Neural cell (in vitro differentiated cells): ENCODE results near the gene GALNT14. TPM values are rescaled to one million over a fixed set of nuclear protein-coding genes. Genes with fewer than 3 reads are reported as not detected.

Source experiments
- H2AFZ ChIP-seq: fragments of 200-600, 300-800 bp; sonication (generic), shearing (Covaris generic); 2 replicates; pipeline ENCODE4 v1.6.0; 2014; ENCODE audit warnings: low read depth, mild to moderate bottlenecking, antibody characterized with exemption, low read length, moderate library complexity
- H3F3A ChIP-seq: fragments of 200-600 bp; shearing (Covaris generic); 2 replicates; pipeline ENCODE4 v1.6.1; 2016; ENCODE audit warnings: mild to moderate bottlenecking, moderate library complexity, mixed read lengths, antibody characterized with exemption, low read length; ENCODE audit not compliant: insufficient read depth, poor library complexity, severe bottlenecking
- H3K27ac ChIP-seq: fragments of 200-600, 300-800 bp; sonication (generic), shearing (Covaris generic); 2 replicates; pipeline ENCODE4 v1.5.1; 2014; ENCODE audit warnings: mild to moderate bottlenecking, low read length, moderate library complexity
- H3K27me3 ChIP-seq: fragments of 300-800, 200-600 bp; sonication (generic), shearing (Covaris generic); 2 replicates; pipeline ENCODE4 v1.6.0; 2014; ENCODE audit warnings: mild to moderate bottlenecking, low read depth, low read length, moderate library complexity; ENCODE audit not compliant: insufficient read depth
- H3K36me3 ChIP-seq: fragments of 300-800, 200-600 bp; sonication (generic), shearing (Covaris generic); 2 replicates; pipeline ENCODE4 v1.5.1; 2014; ENCODE audit warnings: mild to moderate bottlenecking, antibody characterized with exemption, low read length, moderate library complexity; ENCODE audit not compliant: insufficient read depth
- H3K4me2 ChIP-seq: fragments of 300-800, 200-600 bp; sonication (generic), shearing (Covaris generic); 2 replicates; pipeline ENCODE4 v1.6.0; 2014; ENCODE audit warnings: mild to moderate bottlenecking, low read length
- H3K4me3 ChIP-seq: fragments of 300-800, 200-600 bp; sonication (generic), shearing (Covaris generic); 2 replicates; pipeline ENCODE4 v1.5.1; 2014; ENCODE audit warnings: mild to moderate bottlenecking, low read length, moderate library complexity
- H3K79me2 ChIP-seq: fragments of 200-600 bp; shearing (Covaris generic); replicated peaks from 2 replicates; pipeline ENCODE4 v1.6.0; 2014; ENCODE audit warnings: mild to moderate bottlenecking, low read length, moderate library complexity; ENCODE audit not compliant: insufficient read depth
- H3K9ac ChIP-seq: fragments of 300-800, 200-600 bp; sonication (generic), shearing (Covaris generic); 2 replicates; pipeline ENCODE4 v1.6.1; 2016; ENCODE audit warnings: mild to moderate bottlenecking, low read length, mixed read lengths
- H3K9me2 ChIP-seq: fragments of 200-600 bp; shearing (Covaris generic); 2 replicates; pipeline ENCODE4 v1.6.1; 2016; ENCODE audit warnings: mild to moderate bottlenecking, low read length, mixed read lengths; ENCODE audit not compliant: insufficient read depth
- H3K9me3 ChIP-seq: fragments of 200-600, 300-800 bp; sonication (generic), shearing (Covaris generic); 2 replicates; pipeline ENCODE4 v1.6.1; 2016; ENCODE audit warnings: mild to moderate bottlenecking, mixed run types, low read length, moderate library complexity, mixed read lengths
- H4K20me1 ChIP-seq: fragments of 200-600 bp; shearing (Covaris generic); 2 replicates; pipeline ENCODE4 v1.6.1; 2016; ENCODE audit warnings: mild to moderate bottlenecking, mixed run types; ENCODE audit not compliant: insufficient read depth
- CTCF ChIP-seq: fragments of 450-650 bp; IDR thresholded peaks from 2 replicates; pipeline ENCODE4 v1.5.1; 2014; ENCODE audit warnings: antibody characterized with exemption, mild to moderate bottlenecking, moderate library complexity; ENCODE audit not compliant: poor library complexity, severe bottlenecking
- EP300 ChIP-seq: fragments of 450-650 bp; conservative IDR thresholded peaks from 2 replicates; pipeline ENCODE4 v1.6.1; 2014; ENCODE audit warnings: antibody characterized with exemption, mild to moderate bottlenecking, moderate library complexity; ENCODE audit not compliant: poor library complexity, severe bottlenecking
- EZH2 ChIP-seq: fragments of 200-600, 300-800 bp; shearing (Covaris generic), sonication (generic); IDR thresholded peaks from 2 replicates; pipeline ENCODE4 v1.6.1; 2014; ENCODE audit warnings: antibody characterized with exemption, low read length, borderline replicate concordance, mild to moderate bottlenecking; ENCODE audit not compliant: insufficient read depth, poor library complexity, severe bottlenecking
- MXI1 ChIP-seq: fragments of 450-650 bp; conservative IDR thresholded peaks from 2 replicates; pipeline ENCODE4 v1.6.1; 2014; ENCODE audit warnings: antibody characterized with exemption, mild to moderate bottlenecking; ENCODE audit not compliant: poor library complexity, severe bottlenecking
- POLR2AphosphoS5 ChIP-seq: IDR thresholded peaks from 2 replicates; pipeline ENCODE4 v1.6.1; 2012
- RAD21 ChIP-seq: fragments of 450-650 bp; conservative IDR thresholded peaks from 2 replicates; pipeline ENCODE4 v1.6.1; 2014; ENCODE audit warnings: antibody characterized with exemption, mild to moderate bottlenecking, moderate library complexity
- REST ChIP-seq: IDR thresholded peaks from 2 replicates; pipeline ENCODE4 v1.6.1; 2012; ENCODE audit warnings: borderline replicate concordance
- SMC3 ChIP-seq: fragments of 450-650 bp; conservative IDR thresholded peaks from 2 replicates; pipeline ENCODE4 v1.6.1; 2014; ENCODE audit warnings: antibody characterized with exemption, mild to moderate bottlenecking, moderate library complexity; ENCODE audit not compliant: poor library complexity
- TAF1 ChIP-seq: IDR thresholded peaks from 2 replicates; pipeline ENCODE4 v1.6.1; 2012; ENCODE audit warnings: low read depth
- polyA plus RNA-seq: library from polyadenylated mRNA; depleted of rRNA; stranded (reverse); fragments of >200 nt; gene quantifications from 2 replicates; pipeline ENCODE4 v1.2.3, GENCODE V29; 2014

Gene GALNT14
- polyA plus RNA-seq, 1 donor from 2014 or later = 15.9 TPM

- Histone ChIP-seq H3K9me2 (no peaks in the 10 kb centered on the region), H3K9me3 (no peaks in the 10 kb centered on the region), H3K4me3 (no peak overlapping the region), H3K27ac (no peak overlapping the region), H3K36me3 (no peaks in the 10 kb centered on the region), H2AFZ (no peak overlapping the region), H3K9ac (no peak overlapping the region), H3K79me2 (no peaks in the 10 kb centered on the region), H3K4me2 (no peak overlapping the region), H4K20me1 (no peaks in the 10 kb centered on the region), H3K27me3 (no peaks in the 10 kb centered on the region), H3F3A (no peaks in the 10 kb centered on the region)
- TF ChIP-seq RAD21 = no peak
- TF ChIP-seq MXI1 = no peak
- no peak for TF ChIP-seq SMC3
- TF ChIP-seq POLR2AphosphoS5 = no peak
- TF ChIP-seq EZH2 = no peak
- no peak for TF ChIP-seq TAF1
- TF ChIP-seq CTCF = no peak
Measured at GRCh38 chr2:30912056-30912455, 226.2 kb downstream of the GALNT14 start.

GRCh38 chr2:30911327-30911726 lies 226.9 kb downstream of the GALNT14 start:
- H3K9me3 ChIP-seq = no peaks in the 10 kb centered on the region
- no peaks in the 10 kb centered on the region for H3K9me2 ChIP-seq
- H3F3A ChIP-seq = no peaks in the 10 kb centered on the region
- no peak overlapping the region for H2AFZ ChIP-seq
- H3K79me2 ChIP-seq = no peaks in the 10 kb centered on the region
- H3K27me3 ChIP-seq = no peaks in the 10 kb centered on the region
- H3K9ac ChIP-seq = no peak overlapping the region
- H3K4me2 ChIP-seq = no peak overlapping the region
- TF ChIP-seq SMC3 (no peak), REST (no peak)
- H4K20me1 ChIP-seq = no peaks in the 10 kb centered on the region
- no peak overlapping the region for H3K27ac ChIP-seq
- H3K4me3 ChIP-seq = no peak overlapping the region
- no peaks in the 10 kb centered on the region for H3K36me3 ChIP-seq

- Histone ChIP-seq H3K27ac (no peak overlapping the region), H4K20me1 (no peaks in the 10 kb centered on the region), H3K27me3 (no peaks in the 10 kb centered on the region), H2AFZ (no peak overlapping the region), H3K36me3 (no peaks in the 10 kb centered on the region), H3K9ac (no peak overlapping the region), H3K9me2 (no peaks in the 10 kb centered on the region), H3K4me3 (no peak overlapping the region), H3K4me2 (no peak overlapping the region), H3K79me2 (no peaks in the 10 kb centered on the region), H3K9me3 (no peaks in the 10 kb centered on the region), H3F3A (no peaks in the 10 kb centered on the region)
- no peak for TF ChIP-seq TAF1
- TF ChIP-seq EP300 = no peak
- TF ChIP-seq REST = no peak
- TF ChIP-seq POLR2AphosphoS5 = no peak
- TF ChIP-seq CTCF = no peak
- TF ChIP-seq MXI1 = no peak
- TF ChIP-seq RAD21 = no peak
- TF ChIP-seq SMC3 = no peak
- no peak for TF ChIP-seq EZH2
Measured at GRCh38 chr2:30910686-30911085, 227.6 kb downstream of the GALNT14 start.
